A549 (cell line): Measurements from ENCODE around the gene LETM1. TPM values are rescaled to one million over a fixed set of nuclear protein-coding genes. Genes with fewer than 3 reads are reported as not detected.

Experiments used
- ATAC-seq, 2 experiments: fragments of 200-7000 bp in 1 of 2; fragments of >200 bp in 1 of 2; cut with Nextera tagmentation in 1 of 2; cut with Tn5 transposase in 1 of 2; 3 replicates each; pipeline versions ENCODE4 v1.8.0 to v1.9.1; 2018 to 2020; ENCODE audit warnings: mild to moderate bottlenecking in 1 of 2, moderate library complexity in 1 of 2
- CTCF ChIA-PET: fragments of 300-600 bp; sonication (Branson Sonifier 250); formaldehyde crosslinking; extraction: SDS; loops from one replicate; lab custom pipeline; 2021; ENCODE audit warnings: antibody characterized with exemption, inconsistent platforms; lab: Yijun Ruan, JAX
- POLR2A ChIA-PET: fragments of 350-600 bp; formaldehyde crosslinking; extraction: SDS; loops from one replicate; lab custom pipeline; 2021; ENCODE audit warnings: antibody characterized with exemption, inconsistent platforms; lab: Yijun Ruan, JAX
- DNase-seq, 2 experiments: peaks; one replicate each; pipeline versions ENCODE4 v3.0.0 to v3.0.0-alpha.2; 2011 to 2016; ENCODE audit warnings: low read depth in 1 of 2, low spot score in 1 of 2
- FAIRE-seq: peaks from 2 replicates; lab custom pipeline; 2011; peaks lifted over from hg19 to GRCh38; lab: Jason Lieb, UNC
- H3K27ac ChIP-seq, 2 experiments: fragments of >200 bp; sonication (Bioruptor Twin); formaldehyde crosslinking; 3 replicates each; pipeline ENCODE4 v1.5.1; 2016 to 2017
- H3K4me1 ChIP-seq: fragments of >200 bp; sonication (Bioruptor Twin); formaldehyde crosslinking; 3 replicates; pipeline ENCODE4 v1.6.1; 2016
- H3K4me2 ChIP-seq: fragments of >200 bp; sonication (Bioruptor Twin); formaldehyde crosslinking; 3 replicates; pipeline ENCODE4 v1.6.1; 2016
- H3K4me3 ChIP-seq: fragments of >200 bp; sonication (Bioruptor Twin); formaldehyde crosslinking; 3 replicates; pipeline ENCODE4 v1.5.1; 2016
- H3K9me3 ChIP-seq: fragments of >200 bp; sonication (Bioruptor Twin); formaldehyde crosslinking; 3 replicates; pipeline ENCODE4 v1.6.1; 2016
- BHLHE40 ChIP-seq: IDR thresholded peaks from 2 replicates; pipeline ENCODE4 v1.6.1; 2012; ENCODE audit warnings: low read depth, low read length, inconsistent platforms
- CBX8 ChIP-seq: fragments of 200-600 bp; sonication (generic); IDR thresholded peaks from 2 replicates; pipeline ENCODE4 v1.6.1; 2016
- EHF ChIP-seq: fragments of 250-450 bp; sonication (Bioruptor Pico); IDR thresholded peaks from 2 replicates; pipeline ENCODE4 v1.5.0; 2020; ENCODE audit warnings: mild to moderate bottlenecking
- GATA3 ChIP-seq: IDR thresholded peaks from 2 replicates; pipeline ENCODE4 v1.6.1; 2012; ENCODE audit warnings: borderline replicate concordance
- HOXB13 ChIP-seq: fragments of 250-450 bp; sonication (Bioruptor Pico); IDR thresholded peaks from 2 replicates; pipeline ENCODE4 v1.5.0; 2020; ENCODE audit warnings: low read depth, mild to moderate bottlenecking, moderate library complexity
- JUN ChIP-seq, 2 experiments: fragments of >200 bp; sonication (Bioruptor Twin); formaldehyde crosslinking; IDR thresholded peaks; 2 replicates in 1 of 2; 3 replicates in 1 of 2; pipeline ENCODE4 v1.6.1; 2016 to 2017
- MAZ ChIP-seq: fragments of 150-350 bp; IDR thresholded peaks from 2 replicates; pipeline ENCODE4 v1.6.1; 2014; ENCODE audit warnings: antibody characterized with exemption, low read depth, low read length, borderline replicate concordance
- PHF8 ChIP-seq: fragments of 200-600 bp; sonication (generic); IDR thresholded peaks from 2 replicates; pipeline ENCODE4 v1.6.1; 2016; ENCODE audit warnings: low read depth, mild to moderate bottlenecking, antibody characterized with exemption, moderate library complexity, borderline replicate concordance
- POLR2A ChIP-seq: IDR thresholded peaks from 2 replicates; pipeline ENCODE4 v1.6.1; 2012; ENCODE audit warnings: mild to moderate bottlenecking, low read length
- POLR2AphosphoS2 ChIP-seq: conservative IDR thresholded peaks from 2 replicates; pipeline ENCODE4 v1.6.1; 2012; ENCODE audit warnings: low read length, improper control_type of control experiment, inconsistent platforms
- RCOR1 ChIP-seq: fragments of 150-350 bp; IDR thresholded peaks from 2 replicates; pipeline ENCODE4 v1.6.1; 2014; ENCODE audit warnings: antibody characterized with exemption, low read length, low read depth
- RFX5 ChIP-seq: fragments of 450-650 bp; IDR thresholded peaks from 2 replicates; pipeline ENCODE4 v1.7.1; 2014; ENCODE audit warnings: antibody characterized with exemption, mild to moderate bottlenecking, moderate library complexity
- RNF2 ChIP-seq: fragments of 200-600 bp; sonication (generic); IDR thresholded peaks from 2 replicates; pipeline ENCODE4 v1.6.1; 2016; ENCODE audit warnings: low read depth, mild to moderate bottlenecking, antibody characterized with exemption, moderate library complexity, borderline replicate concordance
- TFCP2L1 ChIP-seq: fragments of 250-450 bp; sonication (Bioruptor Pico); IDR thresholded peaks from 2 replicates; pipeline ENCODE4 v1.5.0; 2021; ENCODE audit warnings: mild to moderate bottlenecking
- TP53 ChIP-seq: fragments of 250-450 bp; sonication (Bioruptor Pico); IDR thresholded peaks from 2 replicates; pipeline ENCODE4 v1.5.0; 2021; ENCODE audit warnings: mild to moderate bottlenecking, moderate library complexity
- WGBS: methylation state at CpG from one replicate; pipeline ENCODE4 v1.1.6; 2017; ENCODE audit errors: missing lambda C conversion rate; 5-methylcytosine and 5-hydroxymethylcytosine counted together
- polyA plus RNA-seq, 4 experiments: library from polyadenylated mRNA; depleted of rRNA in 3 of 4; stranded (reverse); fragments of >200 nt; fragmentation: RNase III in 1 of 4; extraction: RNeasy Plus Mini Kit Qiagen cat#74134 plus additional on column Dnase treatment in 1 of 4; gene quantifications; 2 replicates in 3 of 4; 3 replicates in 1 of 4; pipeline ENCODE4 v1.2.3, GENCODE V29; 2011 to 2017
- TF ChIP-seq, protein P1 (sequence below): IDR thresholded peaks from 2 replicates; pipeline ENCODE4 v1.6.1; 2012; ENCODE audit warnings: low read depth, borderline replicate concordance
- TF ChIP-seq, protein P2 (sequence below): IDR thresholded peaks from 2 replicates; pipeline ENCODE4 v1.6.1; 2012
- TF ChIP-seq, protein P3 (sequence below): IDR thresholded peaks from 2 replicates; pipeline ENCODE4 v1.6.1; 2012
- TF ChIP-seq, protein P4 (sequence below): fragments of 450-650 bp; IDR thresholded peaks from 2 replicates; pipeline ENCODE4 v1.6.1; 2014; ENCODE audit warnings: antibody characterized with exemption
- TF ChIP-seq, protein P5 (sequence below): fragments of >200 bp; sonication (Bioruptor Twin); formaldehyde crosslinking; IDR thresholded peaks from 3 replicates; pipeline ENCODE4 v1.6.1; 2016

Gene LETM1
- polyA plus RNA-seq, 2 of the 4 experiments (the other 2 are of a cell fraction), result 18.6 to 29.6 TPM

DNA sequence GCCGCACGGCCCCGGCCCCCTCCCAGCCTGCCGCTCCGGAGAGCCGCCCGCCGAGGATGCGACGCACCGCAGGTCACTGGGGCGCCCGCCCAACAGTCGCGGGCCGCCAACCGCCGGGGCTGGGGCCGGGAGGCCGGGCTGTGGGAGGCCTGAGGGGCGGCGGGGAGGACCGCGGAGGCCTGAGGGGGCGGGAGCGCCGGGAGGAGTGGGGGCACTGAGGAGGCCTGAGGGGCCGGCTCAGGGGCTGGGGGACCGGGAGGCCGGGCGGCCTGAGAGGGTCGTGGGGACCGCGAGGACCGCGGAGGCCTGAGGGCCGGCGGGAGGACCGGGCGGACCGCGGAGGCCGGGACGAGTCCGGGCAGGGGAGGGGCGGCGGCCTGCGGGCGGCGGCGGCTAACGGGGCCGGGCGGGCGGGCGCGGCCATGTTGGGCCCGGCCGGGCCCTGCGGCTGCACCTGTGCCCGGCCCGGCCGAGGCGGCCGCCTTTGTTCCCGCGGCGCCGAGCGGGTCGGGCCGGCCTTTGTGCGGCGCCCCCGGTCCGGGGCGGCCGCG lies 15.6 kb upstream of the LETM1 start:
- ATAC-seq, result peak in 1 of 2 experiments; percentile 32; a peak in 3 of 6 replicates
- TF ChIP-seq PHF8 (peak; percentile 33; the same call in 1 of the 2 replicates), RCOR1 (no peak)
- peak overlapping the region; percentile 85 for H3K4me3 ChIP-seq
- ChIA-PET CTCF (no interaction called here), POLR2A (no interaction called here)
- H3K9me3 ChIP-seq, result no peaks in the 10 kb centered on the region
- no peak for FAIRE-seq
- no CpG with 5 or more reads among the region's 79 CpGs for WGBS
- H3K4me1 ChIP-seq, result peaks cover 43% of the 10 kb centered on the region
- peak overlapping the region; percentile 100 for H3K27ac ChIP-seq
- DNase-seq, result peak in 1 of 2 experiments; percentile 38
- peak overlapping the region; percentile 92 for H3K4me2 ChIP-seq

DNA sequence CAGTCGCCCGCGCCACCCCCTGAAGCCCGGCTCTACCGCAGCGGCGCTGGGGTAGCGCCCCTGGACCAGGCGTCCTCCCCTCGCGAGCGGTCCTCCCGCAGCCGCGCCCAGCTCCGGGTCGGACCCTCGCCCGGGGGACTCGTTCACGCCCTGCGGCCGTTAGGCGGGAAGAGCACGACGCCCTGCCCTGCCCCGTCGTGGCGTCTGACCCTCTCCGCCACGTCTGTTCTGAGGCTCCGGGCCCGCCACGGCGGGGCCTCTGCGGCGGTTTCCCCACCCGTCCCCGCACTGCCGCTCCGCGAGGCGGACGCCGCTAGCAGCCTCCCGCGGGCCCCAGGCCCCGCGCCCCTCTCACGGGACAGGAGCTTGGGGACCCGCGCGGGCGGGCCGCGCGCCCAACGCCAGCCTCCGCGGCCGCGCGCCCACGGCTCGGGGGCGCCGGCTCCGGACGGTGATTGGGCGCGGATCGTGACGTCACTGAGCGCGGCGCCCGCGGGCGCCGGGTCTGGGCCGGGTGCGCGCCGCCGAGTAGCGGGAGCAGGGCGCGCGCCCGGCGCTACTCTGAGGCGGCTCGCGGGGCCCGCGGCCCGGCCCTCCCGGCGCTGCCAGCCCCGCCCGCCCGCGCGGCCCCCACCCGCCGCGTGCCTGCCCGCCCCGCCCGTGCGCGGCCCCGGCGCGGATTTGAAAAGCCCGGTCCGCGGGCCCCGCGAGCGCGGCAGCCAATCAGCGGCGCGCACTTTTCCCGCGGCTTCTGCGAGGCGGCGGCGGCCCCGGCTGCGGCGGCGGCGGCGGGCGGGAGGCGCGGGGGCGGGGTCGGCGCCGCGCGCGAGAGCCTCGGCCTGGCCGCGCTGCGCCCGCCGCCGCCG lies 14.9 kb upstream of the LETM1 start, which contains the start of gene NSD2:
NSD2 (plus strand) TSS at position 816 of the 866 bp plus-strand sequence. CDS start 29,262 bp downstream, outside the sequence.
- Histone ChIP-seq H3K4me3 (peak within 1 kb of the TSS; percentile 85), H3K4me2 (peak within 1 kb of the TSS; percentile 95), H3K9me3 (no peaks in the 10 kb centered on the region), H3K27ac (peak within 1 kb of the TSS; percentile 100), H3K4me1 (peaks cover 43% of the 10 kb centered on the region)
- 0% methylated on average over 1 of the region's 155 CpGs for WGBS
- FAIRE-seq, result no peak
- POLR2A ChIA-PET, result interaction anchor here (1.0 to 1.3 kb wide), 2 partner anchors 15 to 123 kb away, joined by 3 to 18 read pairs; partner anchors contain the start of gene LETM1
- ATAC-seq, result peak; percentile 70 to 74
- peak; percentile 81 to 83 for DNase-seq
- CTCF ChIA-PET, result interaction anchor here (1.4 to 3.7 kb wide), 2 partner anchors 14 to 29 kb away, joined by 4 to 15 read pairs; no protein-coding TSS in a partner anchor
- TF ChIP-seq BHLHE40 (no peak), TP53 (CRISPR knock-in tag) (peak; percentile 91), RNF2 (peak; percentile 45; the same call in 1 of the 2 replicates), HOXB13 (CRISPR knock-in tag) (0 out of 2 replicates have a peak, but pooled peaks have one; percentile 30), CBX8 (no peak), MAZ (no peak), PHF8 (peak; percentile 73; the same call in 1 of the 2 replicates), JUN (IDR thresholded peaks at IDR 0.05) (peak; percentile 69 to 90), RFX5 (peak; percentile 47; the same call in 1 of the 2 replicates), TFCP2L1 (CRISPR knock-in tag) (peak; percentile 87; the same call in 1 of the 2 replicates), POLR2AphosphoS2 (no peak), GATA3 (no peak; the same call in 1 of the 2 replicates), POLR2A (peak; percentile 42), EHF (CRISPR knock-in tag) (0 out of 2 replicates have a peak, but pooled peaks have one; percentile 57)
- TF ChIP-seq, protein P1, sequence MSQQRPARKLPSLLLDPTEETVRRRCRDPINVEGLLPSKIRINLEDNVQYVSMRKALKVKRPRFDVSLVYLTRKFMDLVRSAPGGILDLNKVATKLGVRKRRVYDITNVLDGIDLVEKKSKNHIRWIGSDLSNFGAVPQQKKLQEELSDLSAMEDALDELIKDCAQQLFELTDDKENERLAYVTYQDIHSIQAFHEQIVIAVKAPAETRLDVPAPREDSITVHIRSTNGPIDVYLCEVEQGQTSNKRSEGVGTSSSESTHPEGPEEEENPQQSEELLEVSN, result peak; percentile 99
- TF ChIP-seq, protein P2, sequence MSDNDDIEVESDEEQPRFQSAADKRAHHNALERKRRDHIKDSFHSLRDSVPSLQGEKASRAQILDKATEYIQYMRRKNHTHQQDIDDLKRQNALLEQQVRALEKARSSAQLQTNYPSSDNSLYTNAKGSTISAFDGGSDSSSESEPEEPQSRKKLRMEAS, result peak; percentile 93
- TF ChIP-seq, protein P3, sequence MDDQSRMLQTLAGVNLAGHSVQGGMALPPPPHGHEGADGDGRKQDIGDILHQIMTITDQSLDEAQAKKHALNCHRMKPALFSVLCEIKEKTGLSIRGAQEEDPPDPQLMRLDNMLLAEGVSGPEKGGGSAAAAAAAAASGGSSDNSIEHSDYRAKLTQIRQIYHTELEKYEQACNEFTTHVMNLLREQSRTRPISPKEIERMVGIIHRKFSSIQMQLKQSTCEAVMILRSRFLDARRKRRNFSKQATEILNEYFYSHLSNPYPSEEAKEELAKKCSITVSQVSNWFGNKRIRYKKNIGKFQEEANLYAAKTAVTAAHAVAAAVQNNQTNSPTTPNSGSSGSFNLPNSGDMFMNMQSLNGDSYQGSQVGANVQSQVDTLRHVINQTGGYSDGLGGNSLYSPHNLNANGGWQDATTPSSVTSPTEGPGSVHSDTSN, result 0 out of 2 replicates have a peak, but pooled peaks have one; percentile 36
- TF ChIP-seq, protein P4, sequence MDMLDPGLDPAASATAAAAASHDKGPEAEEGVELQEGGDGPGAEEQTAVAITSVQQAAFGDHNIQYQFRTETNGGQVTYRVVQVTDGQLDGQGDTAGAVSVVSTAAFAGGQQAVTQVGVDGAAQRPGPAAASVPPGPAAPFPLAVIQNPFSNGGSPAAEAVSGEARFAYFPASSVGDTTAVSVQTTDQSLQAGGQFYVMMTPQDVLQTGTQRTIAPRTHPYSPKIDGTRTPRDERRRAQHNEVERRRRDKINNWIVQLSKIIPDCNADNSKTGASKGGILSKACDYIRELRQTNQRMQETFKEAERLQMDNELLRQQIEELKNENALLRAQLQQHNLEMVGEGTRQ, result no peak
- TF ChIP-seq, protein P5, sequence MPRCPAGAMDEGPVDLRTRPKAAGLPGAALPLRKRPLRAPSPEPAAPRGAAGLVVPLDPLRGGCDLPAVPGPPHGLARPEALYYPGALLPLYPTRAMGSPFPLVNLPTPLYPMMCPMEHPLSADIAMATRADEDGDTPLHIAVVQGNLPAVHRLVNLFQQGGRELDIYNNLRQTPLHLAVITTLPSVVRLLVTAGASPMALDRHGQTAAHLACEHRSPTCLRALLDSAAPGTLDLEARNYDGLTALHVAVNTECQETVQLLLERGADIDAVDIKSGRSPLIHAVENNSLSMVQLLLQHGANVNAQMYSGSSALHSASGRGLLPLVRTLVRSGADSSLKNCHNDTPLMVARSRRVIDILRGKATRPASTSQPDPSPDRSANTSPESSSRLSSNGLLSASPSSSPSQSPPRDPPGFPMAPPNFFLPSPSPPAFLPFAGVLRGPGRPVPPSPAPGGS, result peak; percentile 58; the same call in 1 of the 3 replicates
